Measurements from ENCODE around the gene SMARCAL1. TPM values are rescaled to one million over a fixed set of nuclear protein-coding genes. Genes with fewer than 3 reads are reported as not detected.

SMARCAL1 gene
- total RNA-seq, 1 donor, result 21.7 TPM

DNA sequence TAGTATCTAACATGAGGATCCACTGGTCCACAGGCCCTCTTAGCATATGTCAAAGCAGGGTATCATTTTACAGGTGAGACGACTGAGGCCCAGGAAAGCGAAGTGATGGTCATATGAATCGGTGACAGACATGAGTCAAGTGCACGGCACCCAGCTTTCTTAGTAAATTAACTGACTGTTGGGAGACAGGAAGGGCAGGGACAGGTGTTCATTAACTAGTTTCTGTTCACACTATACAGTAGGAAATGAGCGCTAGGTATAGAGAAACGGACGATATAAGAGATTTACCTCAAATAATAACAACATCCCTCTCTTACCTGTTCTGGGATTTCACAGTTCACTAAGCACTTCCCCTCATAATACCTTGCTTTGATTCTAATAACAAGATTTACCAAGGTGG is 1.7 kb upstream of the SMARCAL1 start:
- Histone ChIP-seq H3K4me2 (ENCODE audit: insufficient read depth, low read length) (no peak overlapping the region), H3K9me3 (ENCODE audit: low read depth, low read length) (no peaks in the 10 kb centered on the region), H3K4me3 (ENCODE audit: insufficient read depth, low read length) (no peak overlapping the region), H3K27me3 (ENCODE audit: insufficient read depth, low read length) (peaks cover 3% of the 10 kb centered on the region), H4K20me1 (ENCODE audit: insufficient read depth, low read length) (no peaks in the 10 kb centered on the region), H3K36me3 (ENCODE audit: insufficient read depth, low read length) (peaks cover 13% of the 10 kb centered on the region), H3K4me1 (ENCODE audit: insufficient read depth, low read length) (peaks cover 8% of the 10 kb centered on the region), H2AFZ (ENCODE audit: low read length) (no peak overlapping the region), H3K79me2 (ENCODE audit: insufficient read depth, low read length) (peaks cover 13% of the 10 kb centered on the region), H3K27ac (ENCODE audit: low read depth, low read length) (no peak overlapping the region)
- TF ChIP-seq, protein P1, sequence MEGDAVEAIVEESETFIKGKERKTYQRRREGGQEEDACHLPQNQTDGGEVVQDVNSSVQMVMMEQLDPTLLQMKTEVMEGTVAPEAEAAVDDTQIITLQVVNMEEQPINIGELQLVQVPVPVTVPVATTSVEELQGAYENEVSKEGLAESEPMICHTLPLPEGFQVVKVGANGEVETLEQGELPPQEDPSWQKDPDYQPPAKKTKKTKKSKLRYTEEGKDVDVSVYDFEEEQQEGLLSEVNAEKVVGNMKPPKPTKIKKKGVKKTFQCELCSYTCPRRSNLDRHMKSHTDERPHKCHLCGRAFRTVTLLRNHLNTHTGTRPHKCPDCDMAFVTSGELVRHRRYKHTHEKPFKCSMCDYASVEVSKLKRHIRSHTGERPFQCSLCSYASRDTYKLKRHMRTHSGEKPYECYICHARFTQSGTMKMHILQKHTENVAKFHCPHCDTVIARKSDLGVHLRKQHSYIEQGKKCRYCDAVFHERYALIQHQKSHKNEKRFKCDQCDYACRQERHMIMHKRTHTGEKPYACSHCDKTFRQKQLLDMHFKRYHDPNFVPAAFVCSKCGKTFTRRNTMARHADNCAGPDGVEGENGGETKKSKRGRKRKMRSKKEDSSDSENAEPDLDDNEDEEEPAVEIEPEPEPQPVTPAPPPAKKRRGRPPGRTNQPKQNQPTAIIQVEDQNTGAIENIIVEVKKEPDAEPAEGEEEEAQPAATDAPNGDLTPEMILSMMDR (IDR thresholded peaks at IDR 0.05; ENCODE audit: extremely low read depth, low read depth, low read length), result no peak
- no peak for DNase-seq (ENCODE audit: insufficient read length, low spot score, missing footprints)

DNA sequence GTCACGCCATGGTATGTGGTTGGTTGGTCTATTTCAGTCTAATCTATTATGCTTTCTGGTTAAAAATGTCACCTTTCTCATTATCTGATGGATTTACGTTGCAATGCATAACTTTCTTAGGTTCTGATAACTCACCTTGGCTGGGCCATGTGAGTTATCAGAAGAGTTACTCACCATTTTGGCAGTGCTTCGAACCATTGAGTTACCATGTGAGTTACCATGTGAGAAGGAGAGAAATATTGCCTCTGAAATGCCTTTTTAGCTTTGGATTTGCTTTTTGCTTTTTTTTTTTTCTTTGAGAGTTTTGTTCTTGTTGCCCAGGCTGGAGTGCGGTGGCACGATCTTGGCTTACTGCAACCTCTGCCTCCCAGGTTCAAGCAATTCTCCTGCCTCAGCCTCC is 1.6 kb downstream of the SMARCAL1 start:
- H3K27ac ChIP-seq (ENCODE audit: low read depth, low read length), result no peak overlapping the region
- H3K9me3 ChIP-seq (ENCODE audit: low read depth, low read length), result no peaks in the 10 kb centered on the region
- H3K4me1 ChIP-seq (ENCODE audit: insufficient read depth, low read length), result peaks cover 8% of the 10 kb centered on the region
- H3K4me3 ChIP-seq (ENCODE audit: insufficient read depth, low read length), result no peak overlapping the region
- no peak overlapping the region for H3K4me2 ChIP-seq (ENCODE audit: insufficient read depth, low read length)
- H3K79me2 ChIP-seq (ENCODE audit: insufficient read depth, low read length), result peaks cover 13% of the 10 kb centered on the region
- peaks cover 28% of the 10 kb centered on the region for H3K36me3 ChIP-seq (ENCODE audit: insufficient read depth, low read length)
- H4K20me1 ChIP-seq (ENCODE audit: insufficient read depth, low read length), result no peaks in the 10 kb centered on the region
- H2AFZ ChIP-seq (ENCODE audit: low read length), result no peak overlapping the region
- H3K27me3 ChIP-seq (ENCODE audit: insufficient read depth, low read length), result no peaks in the 10 kb centered on the region
- TF ChIP-seq, protein P1 (IDR thresholded peaks at IDR 0.05; ENCODE audit: extremely low read depth, low read depth, low read length), result no peak
- no peak for DNase-seq (ENCODE audit: insufficient read length, low spot score, missing footprints)

DNA sequence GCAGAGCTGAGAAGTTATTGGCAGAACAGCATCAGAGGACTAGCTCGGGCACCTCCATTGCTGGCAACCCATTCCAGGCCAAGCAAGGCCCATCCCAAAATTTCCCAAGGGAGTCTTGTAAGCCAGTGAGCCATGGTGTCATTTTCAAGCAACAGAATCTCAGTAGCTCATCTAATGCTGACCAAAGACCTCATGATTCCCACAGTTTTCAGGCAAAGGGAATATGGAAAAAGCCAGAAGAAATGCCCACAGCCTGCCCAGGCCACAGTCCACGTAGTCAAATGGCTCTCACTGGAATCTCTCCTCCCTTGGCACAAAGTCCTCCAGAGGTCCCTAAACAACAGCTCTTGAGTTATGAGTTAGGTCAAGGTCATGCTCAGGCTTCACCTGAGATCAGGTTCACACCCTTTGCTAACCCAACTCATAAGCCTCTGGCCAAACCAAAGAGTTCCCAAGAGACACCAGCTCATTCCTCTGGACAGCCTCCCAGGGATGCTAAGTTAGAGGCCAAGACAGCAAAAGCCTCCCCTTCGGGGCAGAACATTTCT is 2.6 kb downstream of the SMARCAL1 start:
- TF ChIP-seq, protein P1 (IDR thresholded peaks at IDR 0.05; ENCODE audit: extremely low read depth, low read depth, low read length), result no peak
- no peak overlapping the region for H2AFZ ChIP-seq (ENCODE audit: low read length)
- H3K27me3 ChIP-seq (ENCODE audit: insufficient read depth, low read length), result no peaks in the 10 kb centered on the region
- H3K4me1 ChIP-seq (ENCODE audit: insufficient read depth, low read length), result peaks cover 8% of the 10 kb centered on the region
- peaks cover 28% of the 10 kb centered on the region for H3K36me3 ChIP-seq (ENCODE audit: insufficient read depth, low read length)
- H3K9me3 ChIP-seq (ENCODE audit: low read depth, low read length), result no peaks in the 10 kb centered on the region
- H4K20me1 ChIP-seq (ENCODE audit: insufficient read depth, low read length), result no peaks in the 10 kb centered on the region
- H3K79me2 ChIP-seq (ENCODE audit: insufficient read depth, low read length), result peaks cover 13% of the 10 kb centered on the region
- H3K4me3 ChIP-seq (ENCODE audit: insufficient read depth, low read length), result no peak overlapping the region
- no peak for DNase-seq (ENCODE audit: insufficient read length, low spot score, missing footprints)
- H3K27ac ChIP-seq (ENCODE audit: low read depth, low read length), result no peak overlapping the region
- H3K4me2 ChIP-seq (ENCODE audit: insufficient read depth, low read length), result no peak overlapping the region

DNA sequence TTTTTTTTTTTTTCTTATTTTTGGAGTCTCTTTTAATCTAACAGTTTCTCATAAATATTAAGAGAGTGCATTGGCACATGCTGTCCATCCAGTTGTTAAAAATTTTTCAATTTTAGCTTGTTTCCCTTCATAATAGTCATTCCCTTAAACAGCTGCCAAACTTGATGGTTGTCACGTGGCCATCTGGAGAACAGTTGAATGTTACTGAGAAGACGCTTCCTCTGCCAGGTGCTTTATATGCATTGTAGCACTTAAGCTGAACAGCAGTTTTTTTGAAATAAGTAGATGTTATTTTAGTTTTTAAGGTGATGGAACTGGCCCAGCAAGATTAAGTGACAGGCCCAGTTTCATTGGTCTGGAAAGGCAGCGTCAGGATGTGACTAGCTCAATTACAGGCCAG is 3.3 kb downstream of the SMARCAL1 start:
- no peaks in the 10 kb centered on the region for H4K20me1 ChIP-seq (ENCODE audit: insufficient read depth, low read length)
- peaks cover 13% of the 10 kb centered on the region for H3K79me2 ChIP-seq (ENCODE audit: insufficient read depth, low read length)
- no peak overlapping the region for H3K4me3 ChIP-seq (ENCODE audit: insufficient read depth, low read length)
- no peak overlapping the region for H3K4me2 ChIP-seq (ENCODE audit: insufficient read depth, low read length)
- H3K36me3 ChIP-seq (ENCODE audit: insufficient read depth, low read length), result peaks cover 35% of the 10 kb centered on the region
- DNase-seq (ENCODE audit: insufficient read length, low spot score, missing footprints), result no peak
- no peaks in the 10 kb centered on the region for H3K27me3 ChIP-seq (ENCODE audit: insufficient read depth, low read length)
- H3K27ac ChIP-seq (ENCODE audit: low read depth, low read length), result no peak overlapping the region
- peaks cover 8% of the 10 kb centered on the region for H3K4me1 ChIP-seq (ENCODE audit: insufficient read depth, low read length)
- no peak overlapping the region for H2AFZ ChIP-seq (ENCODE audit: low read length)
- TF ChIP-seq, protein P1 (IDR thresholded peaks at IDR 0.05; ENCODE audit: extremely low read depth, low read depth, low read length), result no peak
- H3K9me3 ChIP-seq (ENCODE audit: low read depth, low read length), result no peaks in the 10 kb centered on the region
